Astrocyte (in vitro differentiated cells and primary cell): Measurements from ENCODE around the gene AIM2. TPM values are rescaled to one million over a fixed set of nuclear protein-coding genes. Genes with fewer than 3 reads are reported as not detected.

ENCODE experiments used
- DNase-seq: peaks from one replicate; pipeline ENCODE4 v3.0.0-alpha.2; 2010; ENCODE audit warnings: low read depth
- FAIRE-seq: peaks from 2 replicates; lab custom pipeline; 2011; peaks lifted over from hg19 to GRCh38; lab: Jason Lieb, UNC
- H2AFZ ChIP-seq: 2 replicates; pipeline ENCODE4 v1.6.0; 2012; ENCODE audit warnings: low read depth, low read length, inconsistent platforms
- H3K27ac ChIP-seq: 2 replicates; pipeline ENCODE4 v1.5.1; 2011; ENCODE audit warnings: low read depth, low read length, inconsistent platforms
- H3K27me3 ChIP-seq: 2 replicates; pipeline ENCODE4 v1.6.0; 2011; ENCODE audit warnings: low read length, inconsistent platforms; ENCODE audit not compliant: insufficient read depth
- H3K36me3 ChIP-seq: 2 replicates; pipeline ENCODE4 v1.5.1; 2011; ENCODE audit warnings: low read length, inconsistent platforms; ENCODE audit not compliant: insufficient read depth
- H3K4me1 ChIP-seq: 2 replicates; pipeline ENCODE4 v1.5.1; 2011; ENCODE audit warnings: low read length, inconsistent platforms; ENCODE audit not compliant: insufficient read depth
- H3K4me2 ChIP-seq: 2 replicates; pipeline ENCODE4 v1.6.0; 2012; ENCODE audit warnings: low read length, inconsistent platforms
- H3K4me3 ChIP-seq: 2 replicates; pipeline ENCODE4 v1.5.1; 2011; ENCODE audit warnings: low read depth, mild to moderate bottlenecking, low read length, inconsistent platforms; ENCODE audit not compliant: insufficient read depth
- H3K79me2 ChIP-seq: 2 replicates; pipeline ENCODE4 v1.6.0; 2012; ENCODE audit warnings: mild to moderate bottlenecking, low read length, inconsistent platforms; ENCODE audit not compliant: insufficient read depth
- H3K9ac ChIP-seq: 2 replicates; pipeline ENCODE4 v1.6.0; 2012; ENCODE audit warnings: mild to moderate bottlenecking, low read length, inconsistent platforms
- H3K9me3 ChIP-seq: 2 replicates; pipeline ENCODE4 v1.5.1; 2012; ENCODE audit warnings: low read depth, mild to moderate bottlenecking, low read length, inconsistent platforms; ENCODE audit not compliant: insufficient read depth
- H4K20me1 ChIP-seq: 2 replicates; pipeline ENCODE4 v1.6.0; 2012; ENCODE audit warnings: low read length, inconsistent platforms; ENCODE audit not compliant: insufficient read depth
- H3K27ac Mint-ChIP-seq: one replicate; pipeline ENCODE4 v1.8.0; 2021; ENCODE audit warnings: mild to moderate bottlenecking, mixed read lengths; ENCODE audit not compliant: unreplicated experiment
- H3K27me3 Mint-ChIP-seq: one replicate; pipeline ENCODE4 v1.8.0; 2021; ENCODE audit warnings: low read depth, mixed read lengths; ENCODE audit not compliant: unreplicated experiment
- H3K36me3 Mint-ChIP-seq: one replicate; pipeline ENCODE4 v1.8.0; 2021; ENCODE audit warnings: low read depth, mixed read lengths; ENCODE audit not compliant: unreplicated experiment
- H3K4me1 Mint-ChIP-seq: one replicate; pipeline ENCODE4 v1.8.0; 2021; ENCODE audit warnings: low read depth, mixed read lengths; ENCODE audit not compliant: unreplicated experiment
- H3K4me3 Mint-ChIP-seq: one replicate; pipeline ENCODE4 v1.8.0; 2021; ENCODE audit warnings: mild to moderate bottlenecking, moderate library complexity, mixed read lengths; ENCODE audit not compliant: unreplicated experiment
- H3K9me3 Mint-ChIP-seq: one replicate; pipeline ENCODE4 v1.8.0; 2021; ENCODE audit warnings: mild to moderate bottlenecking, mixed read lengths; ENCODE audit not compliant: unreplicated experiment
- CTCF ChIP-seq: IDR thresholded peaks from 2 replicates; pipeline ENCODE4 v1.5.1; 2011; ENCODE audit warnings: low read depth, mild to moderate bottlenecking, inconsistent platforms, low read length, moderate library complexity; ENCODE audit not compliant: insufficient read depth
- EZH2 ChIP-seq: IDR thresholded peaks from 2 replicates; pipeline ENCODE4 v1.6.1; 2012; ENCODE audit warnings: mild to moderate bottlenecking, low read length, inconsistent platforms; ENCODE audit not compliant: insufficient read depth
- total RNA-seq: library from RNA; stranded (reverse); gene quantifications from 2 replicates; pipeline ENCODE4 v1.2.1, GENCODE V29; 2021

Gene AIM2
- total RNA-seq, 1 donor from 2014 or later: 1.3 TPM

DNA sequence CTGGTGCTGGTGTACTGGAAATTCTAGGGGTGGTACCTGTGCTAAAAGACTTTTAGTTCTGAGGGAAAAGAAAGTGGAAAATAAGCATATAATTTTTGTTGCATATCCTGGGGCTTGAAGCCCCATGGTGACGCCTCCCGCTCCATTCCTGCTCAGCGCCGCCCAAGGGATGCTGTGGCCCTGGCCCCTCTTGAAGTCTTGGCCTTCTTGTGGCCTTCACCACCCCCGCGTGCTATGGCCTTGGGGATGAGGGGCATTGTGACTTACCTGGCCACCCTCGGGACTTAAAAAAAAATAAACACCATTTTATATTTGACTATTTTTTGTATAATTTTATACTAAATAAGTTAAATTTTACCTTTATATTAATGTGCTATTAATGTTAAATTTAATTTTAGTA is 51.5 kb downstream of the AIM2 start:
- TF ChIP-seq CTCF: no peak
- no peak for TF ChIP-seq EZH2
- Mint-ChIP-seq H3K36me3 (peaks cover 24% of the 10 kb centered on the region), H3K4me1 (no peaks in the 10 kb centered on the region), H3K27ac (no peak overlapping the region), H3K27me3 (no peaks in the 10 kb centered on the region), H3K4me3 (no peak overlapping the region), H3K9me3 (no peaks in the 10 kb centered on the region)
- Histone ChIP-seq H4K20me1 (peaks cover 4% of the 10 kb centered on the region), H3K4me2 (no peak overlapping the region), H3K36me3 (peaks cover 16% of the 10 kb centered on the region), H3K79me2 (peaks cover 49% of the 10 kb centered on the region), H3K9me3 (no peaks in the 10 kb centered on the region), H3K4me1 (no peaks in the 10 kb centered on the region), H2AFZ (no peak overlapping the region), H3K9ac (no peak overlapping the region), H3K27ac (no peak overlapping the region), H3K27me3 (no peaks in the 10 kb centered on the region), H3K4me3 (no peak overlapping the region)
- no peak for FAIRE-seq
- DNase-seq: no peak

DNA sequence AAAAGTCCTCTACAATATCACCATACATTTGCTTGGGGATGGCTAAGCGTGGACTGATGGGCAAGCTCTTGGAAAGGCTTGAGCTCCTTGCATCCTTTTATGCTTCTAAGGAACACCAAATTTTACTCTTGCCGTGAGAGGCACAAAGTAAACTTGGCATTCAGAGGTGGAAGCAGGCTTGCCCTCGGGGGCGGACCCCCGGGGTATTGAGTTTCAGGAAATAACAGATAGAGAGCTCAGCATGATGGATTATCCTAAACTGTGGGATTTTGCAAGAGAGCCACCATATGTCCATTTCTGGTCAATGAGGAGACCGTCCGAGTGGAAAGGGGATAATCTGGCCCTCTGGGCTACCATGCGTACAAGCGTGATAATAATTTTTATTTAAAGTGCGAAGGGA is 52.8 kb downstream of the AIM2 start:
- H3K27me3 Mint-ChIP-seq: no peaks in the 10 kb centered on the region
- Histone ChIP-seq H2AFZ (no peak overlapping the region), H3K9me3 (no peaks in the 10 kb centered on the region), H4K20me1 (peaks cover 4% of the 10 kb centered on the region), H3K36me3 (peaks cover 20% of the 10 kb centered on the region), H3K4me1 (no peaks in the 10 kb centered on the region), H3K27ac (no peak overlapping the region), H3K4me2 (no peak overlapping the region), H3K27me3 (no peaks in the 10 kb centered on the region), H3K4me3 (no peak overlapping the region), H3K79me2 (peaks cover 38% of the 10 kb centered on the region), H3K9ac (no peak overlapping the region)
- FAIRE-seq (no peak), DNase-seq (no peak)
- no peaks in the 10 kb centered on the region for H3K9me3 Mint-ChIP-seq
- no peak overlapping the region for H3K27ac Mint-ChIP-seq
- H3K36me3 Mint-ChIP-seq: peaks cover 24% of the 10 kb centered on the region
- TF ChIP-seq CTCF (no peak), EZH2 (no peak)
- no peak overlapping the region for H3K4me3 Mint-ChIP-seq
- H3K4me1 Mint-ChIP-seq: peaks cover 2% of the 10 kb centered on the region

GRCh38 chr1:159015440-159015909 is 61.1 kb downstream of the AIM2 start:
- Histone ChIP-seq H3K9ac (no peak overlapping the region), H2AFZ (no peak overlapping the region), H3K4me2 (peak overlapping the region; percentile 33), H3K4me1 (peaks cover 11% of the 10 kb centered on the region), H3K4me3 (no peak overlapping the region), H3K36me3 (peaks cover 15% of the 10 kb centered on the region), H3K79me2 (peaks cover 40% of the 10 kb centered on the region), H4K20me1 (no peaks in the 10 kb centered on the region), H3K27ac (peak overlapping the region; percentile 46), H3K27me3 (no peaks in the 10 kb centered on the region), H3K9me3 (no peaks in the 10 kb centered on the region)
- Mint-ChIP-seq H3K4me3 (peak overlapping the region; percentile 43), H3K9me3 (peaks cover 1% of the 10 kb centered on the region), H3K27me3 (no peaks in the 10 kb centered on the region), H3K4me1 (peaks cover 24% of the 10 kb centered on the region), H3K36me3 (peaks cover 32% of the 10 kb centered on the region), H3K27ac (peak overlapping the region; percentile 80)
- FAIRE-seq (peak; percentile 96), DNase-seq (peak; percentile 81)
- no peak for TF ChIP-seq EZH2
- no peak for TF ChIP-seq CTCF
